H9 (cell line): Measurements from ENCODE around the gene MAP3K10. TPM values are rescaled to one million over a fixed set of nuclear protein-coding genes. Genes with fewer than 3 reads are reported as not detected.

Experiments used
- DNase-seq: peaks from one replicate; pipeline ENCODE4 v3.0.0-alpha.2; 2017
- H2AFZ ChIP-seq: one replicate; pipeline ENCODE4 v1.6.1; 2013; ENCODE audit warnings: mild to moderate bottlenecking, low read length, control low read depth, moderate library complexity
- H2AK5ac ChIP-seq: 2 replicates; pipeline ENCODE4 v1.6.1; 2013; ENCODE audit warnings: low read length, control low read depth, mixed read lengths; ENCODE audit not compliant: insufficient read length
- H2BK120ac ChIP-seq: one replicate; pipeline ENCODE4 v1.6.1; 2013; ENCODE audit warnings: low read depth, mild to moderate bottlenecking, low read length, control low read depth, inconsistent platforms; ENCODE audit not compliant: poor library complexity, severe bottlenecking
- H2BK12ac ChIP-seq: 2 replicates; pipeline ENCODE4 v1.6.1; 2013; ENCODE audit warnings: low read length, control low read depth, mixed read lengths, low read depth; ENCODE audit not compliant: insufficient read length
- H2BK15ac ChIP-seq: 2 replicates; pipeline ENCODE4 v1.6.1; 2013; ENCODE audit warnings: low read depth, low read length, control low read depth
- H2BK20ac ChIP-seq: one replicate; pipeline ENCODE4 v1.6.1; 2013; ENCODE audit warnings: low read depth, mild to moderate bottlenecking, low read length, control low read depth, inconsistent platforms; ENCODE audit not compliant: poor library complexity, severe bottlenecking
- H2BK5ac ChIP-seq: 2 replicates; pipeline ENCODE4 v1.6.1; 2013; ENCODE audit warnings: low read length, control low read depth, mixed read lengths; ENCODE audit not compliant: insufficient read length
- H3K14ac ChIP-seq: 2 replicates; pipeline ENCODE4 v1.6.1; 2013; ENCODE audit warnings: low read length, control low read depth; ENCODE audit not compliant: insufficient read depth
- H3K18ac ChIP-seq: 2 replicates; pipeline ENCODE4 v1.6.1; 2013; ENCODE audit warnings: low read depth, mild to moderate bottlenecking, mixed read lengths, low read length, control low read depth; ENCODE audit not compliant: insufficient read length
- H3K23ac ChIP-seq: 2 replicates; pipeline ENCODE4 v1.6.1; 2013; ENCODE audit warnings: low read length, control low read depth, mixed read lengths, low read depth; ENCODE audit not compliant: insufficient read length
- H3K23me2 ChIP-seq: 2 replicates; pipeline ENCODE4 v1.6.1; 2013; ENCODE audit warnings: low read depth, mild to moderate bottlenecking, mixed read lengths, low read length, control low read depth; ENCODE audit not compliant: insufficient read length, poor library complexity, severe bottlenecking
- H3K27ac ChIP-seq: 2 replicates; pipeline ENCODE4 v1.5.1; 2013; ENCODE audit warnings: low read length, control low read depth, mixed read lengths, low read depth; ENCODE audit not compliant: insufficient read length
- H3K27me3 ChIP-seq: 2 replicates; pipeline ENCODE4 v1.6.1; 2013; ENCODE audit warnings: low read length, control low read depth, inconsistent platforms; ENCODE audit not compliant: insufficient read depth
- H3K4ac ChIP-seq: 2 replicates; pipeline ENCODE4 v1.6.1; 2013; ENCODE audit warnings: low read depth, mild to moderate bottlenecking, control low read depth, inconsistent platforms, low read length, moderate library complexity
- H3K4me1 ChIP-seq: 2 replicates; pipeline ENCODE4 v1.6.1; 2013; ENCODE audit warnings: low read length, control low read depth, inconsistent platforms; ENCODE audit not compliant: insufficient read depth
- H3K4me2 ChIP-seq: 2 replicates; pipeline ENCODE4 v1.6.1; 2013; ENCODE audit warnings: low read length, control low read depth, mixed read lengths; ENCODE audit not compliant: insufficient read length, insufficient read depth
- H3K56ac ChIP-seq: 2 replicates; pipeline ENCODE4 v1.6.1; 2013; ENCODE audit warnings: low read depth, mild to moderate bottlenecking, mixed read lengths, low read length, control low read depth; ENCODE audit not compliant: insufficient read length
- H3K79me1 ChIP-seq: 2 replicates; pipeline ENCODE4 v1.6.1; 2013; ENCODE audit warnings: low read depth, mild to moderate bottlenecking, moderate library complexity, low read length, control low read depth, inconsistent platforms; ENCODE audit not compliant: insufficient read depth, poor library complexity, severe bottlenecking
- H3K79me2 ChIP-seq: 2 replicates; pipeline ENCODE4 v1.6.1; 2013; ENCODE audit warnings: low read length, control low read depth, inconsistent platforms; ENCODE audit not compliant: insufficient read depth
- H3K9ac ChIP-seq: 2 replicates; pipeline ENCODE4 v1.6.1; 2013; ENCODE audit warnings: low read length, control low read depth, mixed read lengths; ENCODE audit not compliant: insufficient read length; ENCODE audit errors: extremely low read depth
- H3K9me3 ChIP-seq: one replicate; pipeline ENCODE4 v1.6.1; 2013; ENCODE audit warnings: low read depth, low read length, inconsistent platforms; ENCODE audit not compliant: control insufficient read depth
- H3T11ph ChIP-seq: one replicate; pipeline ENCODE4 v1.6.1; 2013; ENCODE audit warnings: mild to moderate bottlenecking, low read length, control low read depth, inconsistent platforms
- H4K20me1 ChIP-seq: one replicate; pipeline ENCODE4 v1.6.1; 2013; ENCODE audit not compliant: control insufficient read depth, insufficient read length, insufficient read depth
- H4K5ac ChIP-seq: 2 replicates; pipeline ENCODE4 v1.6.1; 2013; ENCODE audit warnings: low read depth, mild to moderate bottlenecking, mixed read lengths, low read length, control low read depth; ENCODE audit not compliant: insufficient read length
- H4K8ac ChIP-seq: replicated peaks from 2 replicates; pipeline ENCODE4 v1.6.1; 2013; ENCODE audit warnings: low read length, control low read depth, mixed read lengths, low read depth; ENCODE audit not compliant: insufficient read length
- H4K91ac ChIP-seq: 2 replicates; pipeline ENCODE4 v1.6.1; 2013; ENCODE audit warnings: low read depth, mild to moderate bottlenecking, moderate library complexity, mixed read lengths, low read length, control low read depth; ENCODE audit not compliant: insufficient read length
- H3K27ac Mint-ChIP-seq, 3 experiments: 2 replicates in 2 of 3; 3 replicates in 1 of 3; pipeline ENCODE4 v1.8.0; 2020 to 2021; ENCODE audit warnings: mixed read lengths in 3 of 3, mild to moderate bottlenecking in 1 of 3, moderate library complexity in 1 of 3
- H3K27me3 Mint-ChIP-seq: 2 replicates; pipeline ENCODE4 v1.8.0; 2021; ENCODE audit warnings: low read depth, mild to moderate bottlenecking, moderate library complexity, mixed read lengths
- H3K36me3 Mint-ChIP-seq, 3 experiments: 2 replicates in 2 of 3; 3 replicates in 1 of 3; pipeline ENCODE4 v1.8.0; 2020 to 2021; ENCODE audit warnings: low read depth in 3 of 3, mixed read lengths in 3 of 3; ENCODE audit not compliant: insufficient read depth in 1 of 3
- H3K4me1 Mint-ChIP-seq, 2 experiments: 2 replicates each; pipeline ENCODE4 v1.8.0; 2020; ENCODE audit warnings: mixed read lengths in 2 of 2
- H3K4me3 Mint-ChIP-seq, 2 experiments: 2 replicates in 1 of 2; 3 replicates in 1 of 2; pipeline ENCODE4 v1.8.0; 2020 to 2021; ENCODE audit warnings: mild to moderate bottlenecking in 2 of 2, mixed read lengths in 2 of 2, moderate library complexity in 1 of 2
- H3K9me3 Mint-ChIP-seq, 2 experiments: 2 replicates in 1 of 2; 3 replicates in 1 of 2; pipeline ENCODE4 v1.8.0; 2020; ENCODE audit warnings: mild to moderate bottlenecking in 2 of 2, mixed read lengths in 2 of 2, moderate library complexity in 1 of 2
- WGBS: extraction: QIAGEN DNeasy Blood & Tissue Kit; methylation state at CpG from one replicate; pipeline ENCODE4 v1.1.7; 2013; ENCODE audit warnings: missing lambda C conversion rate, low lambda C conversion rate, mixed read lengths; ENCODE audit not compliant: insufficient read length; ENCODE audit errors: extremely low coverage; 5-methylcytosine and 5-hydroxymethylcytosine counted together
- total RNA-seq: library from RNA; stranded (reverse); gene quantifications from 2 replicates; pipeline ENCODE4 v1.2.1, GENCODE V29; 2021
- TF ChIP-seq, protein P1 (sequence below): fragments of 200-600 bp; sonication (generic); conservative IDR thresholded peaks from 3 replicates; pipeline ENCODE4 v1.8.0; 2021; ENCODE audit warnings: antibody characterized with exemption, mild to moderate bottlenecking

Gene MAP3K10
- total RNA-seq, 1 experiment from 2014 or later = 19.0 TPM

DNA sequence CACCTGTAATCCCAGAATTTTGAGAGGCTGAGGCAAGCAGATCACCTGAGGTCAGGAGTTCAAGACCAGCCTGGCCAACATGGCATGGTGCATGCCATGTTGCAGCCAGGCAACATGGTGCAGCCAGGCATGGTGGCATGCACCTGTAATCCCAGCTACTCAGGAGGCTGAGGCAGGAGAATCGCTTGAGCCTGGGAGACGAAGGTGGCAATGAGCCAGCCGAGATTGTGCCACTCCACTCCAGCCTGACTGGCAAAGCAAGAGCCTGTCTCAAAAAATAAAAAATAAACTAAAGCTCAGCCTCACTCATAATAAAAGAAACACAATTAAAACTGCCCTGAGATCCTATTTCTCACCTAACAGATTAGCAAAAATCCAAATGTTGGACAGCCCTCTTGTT lies 49.7 kb upstream of the MAP3K10 start:
- no peaks in the 10 kb centered on the region for H4K20me1 ChIP-seq
- no peak overlapping the region for H2BK15ac ChIP-seq
- no peak overlapping the region for H3K18ac ChIP-seq
- no CpG with 5 or more reads among the region's 3 CpGs for WGBS
- H2AFZ ChIP-seq = no peak overlapping the region
- no peak overlapping the region for H2BK120ac ChIP-seq
- DNase-seq = no peak
- H3K4ac ChIP-seq = no peak overlapping the region
- H3K23me2 ChIP-seq = no peaks in the 10 kb centered on the region
- H4K5ac ChIP-seq = no peak overlapping the region
- no peaks in the 10 kb centered on the region for H3K79me1 ChIP-seq
- no peak overlapping the region for H2AK5ac ChIP-seq
- Mint-ChIP-seq H3K4me1 (no peaks in the 10 kb centered on the region), H3K36me3 (no peaks in the 10 kb centered on the region), H3K9me3 (peaks cover 18 to 19% of the 10 kb centered on the region in 2 experiments), H3K4me3 (no peak overlapping the region), H3K27ac (no peak overlapping the region), H3K27me3 (peaks cover 9% of the 10 kb centered on the region)
- H4K8ac ChIP-seq = no peak overlapping the region
- TF ChIP-seq, protein P1, sequence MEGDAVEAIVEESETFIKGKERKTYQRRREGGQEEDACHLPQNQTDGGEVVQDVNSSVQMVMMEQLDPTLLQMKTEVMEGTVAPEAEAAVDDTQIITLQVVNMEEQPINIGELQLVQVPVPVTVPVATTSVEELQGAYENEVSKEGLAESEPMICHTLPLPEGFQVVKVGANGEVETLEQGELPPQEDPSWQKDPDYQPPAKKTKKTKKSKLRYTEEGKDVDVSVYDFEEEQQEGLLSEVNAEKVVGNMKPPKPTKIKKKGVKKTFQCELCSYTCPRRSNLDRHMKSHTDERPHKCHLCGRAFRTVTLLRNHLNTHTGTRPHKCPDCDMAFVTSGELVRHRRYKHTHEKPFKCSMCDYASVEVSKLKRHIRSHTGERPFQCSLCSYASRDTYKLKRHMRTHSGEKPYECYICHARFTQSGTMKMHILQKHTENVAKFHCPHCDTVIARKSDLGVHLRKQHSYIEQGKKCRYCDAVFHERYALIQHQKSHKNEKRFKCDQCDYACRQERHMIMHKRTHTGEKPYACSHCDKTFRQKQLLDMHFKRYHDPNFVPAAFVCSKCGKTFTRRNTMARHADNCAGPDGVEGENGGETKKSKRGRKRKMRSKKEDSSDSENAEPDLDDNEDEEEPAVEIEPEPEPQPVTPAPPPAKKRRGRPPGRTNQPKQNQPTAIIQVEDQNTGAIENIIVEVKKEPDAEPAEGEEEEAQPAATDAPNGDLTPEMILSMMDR = no peak
- no peak overlapping the region for H3K14ac ChIP-seq
- H3K9me3 ChIP-seq = no peaks in the 10 kb centered on the region
- H3K27me3 ChIP-seq = no peaks in the 10 kb centered on the region
- no peaks in the 10 kb centered on the region for H3K4me1 ChIP-seq
- no peak overlapping the region for H3K9ac ChIP-seq
- no peak overlapping the region for H2BK20ac ChIP-seq
- H2BK5ac ChIP-seq = no peak overlapping the region
- no peak overlapping the region for H4K91ac ChIP-seq
- H3K79me2 ChIP-seq = no peaks in the 10 kb centered on the region
- H3K23ac ChIP-seq = no peak overlapping the region
- no peak overlapping the region for H3K56ac ChIP-seq
- H2BK12ac ChIP-seq = no peak overlapping the region
- H3T11ph ChIP-seq = no peak overlapping the region
- no peak overlapping the region for H3K4me2 ChIP-seq
- no peak overlapping the region for H3K27ac ChIP-seq
